ENCODE data around the gene INSIG1. TPM values are rescaled to one million over a fixed set of nuclear protein-coding genes. Genes with fewer than 3 reads are reported as not detected.

The INSIG1 gene
- total RNA-seq, 1 donor from 2014 or later: 88.8 TPM

GRCh38 chr7:155324012-155324917, 26.6 kb downstream of the INSIG1 start:
- intact Hi-C loops (cut with micrococcal nuclease): no loop called here

- intact Hi-C loops (cut with micrococcal nuclease): no loop called here
Measured at GRCh38 chr7:155324918-155325235, 27.2 kb downstream of the INSIG1 start.

GRCh38 chr7:155326385-155326784, 28.7 kb downstream of the INSIG1 start:
- intact Hi-C loops (cut with micrococcal nuclease): no loop called here

- intact Hi-C loops (cut with micrococcal nuclease): no loop called here
Measured at GRCh38 chr7:155327590-155328320, 30.1 kb downstream of the INSIG1 start.

- intact Hi-C loops (cut with micrococcal nuclease): no loop called here
Measured at GRCh38 chr7:155329225-155329624, 31.5 kb downstream of the INSIG1 start.

GRCh38 chr7:155331396-155331795, 33.7 kb downstream of the INSIG1 start:
- intact Hi-C loops (cut with micrococcal nuclease): no loop called here

GRCh38 chr7:155333346-155334234, 35.9 kb downstream of the INSIG1 start:
- intact Hi-C loops (cut with micrococcal nuclease): no loop called here

GRCh38 chr7:155336812-155337602, 39.3 kb downstream of the INSIG1 start:
- intact Hi-C loops (cut with micrococcal nuclease): no loop called here

GRCh38 chr7:155337946-155338631, 40.4 kb downstream of the INSIG1 start:
- intact Hi-C loops (cut with micrococcal nuclease): no loop called here

GRCh38 chr7:155338632-155339320, 41.1 kb downstream of the INSIG1 start:
- intact Hi-C loops (cut with micrococcal nuclease): loop anchor here (1.0 kb wide), 2 partner anchors 39 to 424 kb away; no protein-coding TSS in a partner anchor

- intact Hi-C loops (cut with micrococcal nuclease): loop anchor here (1.0 kb wide), 2 partner anchors 40 to 425 kb away; no protein-coding TSS in a partner anchor
Measured at GRCh38 chr7:155339474-155339873, 41.8 kb downstream of the INSIG1 start.

GRCh38 chr7:155340071-155340531, 42.4 kb downstream of the INSIG1 start:
- intact Hi-C loops (cut with micrococcal nuclease): no loop called here

- intact Hi-C loops (cut with micrococcal nuclease): no loop called here
Measured at GRCh38 chr7:155340721-155341120, 43.0 kb downstream of the INSIG1 start.

- intact Hi-C loops (cut with micrococcal nuclease): no loop called here
Measured at GRCh38 chr7:155341463-155341983, 43.8 kb downstream of the INSIG1 start.

- intact Hi-C loops (cut with micrococcal nuclease): no loop called here
Measured at GRCh38 chr7:155342313-155342712, 44.6 kb downstream of the INSIG1 start.

GRCh38 chr7:155343150-155343549, 45.5 kb downstream of the INSIG1 start:
- intact Hi-C loops (cut with micrococcal nuclease): no loop called here

GRCh38 chr7:155343661-155344121, 46.0 kb downstream of the INSIG1 start:
- intact Hi-C loops (cut with micrococcal nuclease): no loop called here

GRCh38 chr7:155344270-155344617, 46.6 kb downstream of the INSIG1 start:
- intact Hi-C loops (cut with micrococcal nuclease): no loop called here
